Activated CD4-positive, alpha-beta T cell treated with anti-CD3 and anti-CD28 coated beads, Interleukin-2, amount 10 ng/mL, durations not matched to agents 7 days and 5 days (primary cell): ENCODE measurements around the gene NDUFB5. TPM values are rescaled to one million over a fixed set of nuclear protein-coding genes. Genes with fewer than 3 reads are reported as not detected.
"Not testable (repeated sequence)": the region's sequence is repeated elsewhere in the genome, so short reads cannot be mapped to it uniquely, and the experiment has no call there.

ENCODE experiments used
- CTCF ChIA-PET: fragments of 350-600 bp; sonication (Branson Sonifier 250); formaldehyde crosslinking; loops from one replicate; lab custom pipeline; 2021; ENCODE audit warnings: antibody characterized with exemption; lab: Charles Lee
- POLR2A ChIA-PET: fragments of 350-600 bp; sonication (Branson Sonifier 250); formaldehyde crosslinking; loops from one replicate; lab custom pipeline; 2021; ENCODE audit warnings: antibody characterized with exemption; lab: Charles Lee
- DNase-seq: peaks from one replicate; pipeline ENCODE4 v3.0.0-alpha.2; 2020
- H3K27ac Mint-ChIP-seq: one replicate; pipeline ENCODE4 v1.8.0; 2021; ENCODE audit warnings: mild to moderate bottlenecking, moderate library complexity, mixed read lengths
- H3K27me3 Mint-ChIP-seq: one replicate; pipeline ENCODE4 v1.8.0; 2021; ENCODE audit warnings: mixed read lengths
- H3K36me3 Mint-ChIP-seq: one replicate; pipeline ENCODE4 v1.8.0; 2021; ENCODE audit warnings: low read depth, mixed read lengths
- H3K4me1 Mint-ChIP-seq: one replicate; pipeline ENCODE4 v1.8.0; 2021; ENCODE audit warnings: mixed read lengths
- H3K4me3 Mint-ChIP-seq: one replicate; pipeline ENCODE4 v1.8.0; 2021; ENCODE audit warnings: mild to moderate bottlenecking, moderate library complexity, mixed read lengths
- H3K9me3 Mint-ChIP-seq: one replicate; pipeline ENCODE4 v1.8.0; 2021; ENCODE audit warnings: mixed read lengths
- total RNA-seq, 2 experiments: library from RNA; stranded (reverse); gene quantifications; one replicate each; pipeline ENCODE4 v1.2.3, GENCODE V29; 2021

NDUFB5 gene
- total RNA-seq, 2 experiments from 2014 or later: 78.4 to 91.7 TPM

DNA sequence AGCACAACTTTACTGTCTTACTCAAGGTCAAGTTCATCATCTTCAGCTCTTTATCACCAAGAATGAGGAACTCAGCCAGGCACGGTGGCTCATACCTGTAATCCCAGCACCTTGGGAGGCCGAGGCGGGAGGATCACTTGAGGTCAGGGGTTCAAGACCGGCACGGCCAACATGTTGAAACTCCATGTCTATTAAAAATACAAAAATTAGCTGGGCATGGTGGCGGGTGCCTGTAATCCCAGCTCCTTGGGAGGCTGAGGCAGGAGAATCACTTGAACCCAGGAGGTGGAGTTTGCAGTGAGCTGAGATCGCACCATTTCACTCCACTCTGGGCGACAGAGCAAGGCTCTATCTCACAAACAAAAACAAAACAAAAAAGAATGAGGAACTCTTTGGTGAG, 39.2 kb downstream of the NDUFB5 start:
- H3K4me3 Mint-ChIP-seq, H3K36me3 Mint-ChIP-seq: not testable (repeated sequence)
- POLR2A ChIA-PET: interaction anchor here (0.8 kb wide), 1 partner anchor 27 kb away, joined by 3 read pairs; no protein-coding TSS in a partner anchor

DNA sequence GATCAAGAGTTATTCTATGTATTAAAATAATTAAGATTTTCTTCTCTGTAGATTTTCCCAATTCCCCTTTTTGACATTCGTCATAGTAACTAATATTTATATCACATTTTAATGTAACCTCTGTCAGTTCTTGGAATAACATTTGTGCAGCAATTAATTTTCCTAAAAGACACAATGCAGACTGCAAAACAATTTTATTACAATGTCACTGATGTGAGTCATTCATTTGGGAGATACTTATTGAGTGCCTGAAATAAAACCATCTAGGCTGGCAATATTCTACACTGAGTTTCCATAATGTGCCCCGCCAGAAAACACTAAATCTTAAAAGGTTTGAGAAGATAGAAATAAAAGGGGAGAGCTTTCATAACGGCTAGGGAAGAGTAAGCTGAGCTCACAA, 41.6 kb downstream of the NDUFB5 start:
- Mint-ChIP-seq H3K4me3 (no peak overlapping the region), H3K36me3 (no peaks in the 10 kb centered on the region), H3K27ac (no peak overlapping the region), H3K4me1 (peaks cover 9% of the 10 kb centered on the region), H3K27me3 (peaks cover 4% of the 10 kb centered on the region), H3K9me3 (no peaks in the 10 kb centered on the region)
- DNase-seq: no peak
- POLR2A ChIA-PET: no interaction called here
- CTCF ChIA-PET: no interaction called here

More for the DNA sequence above, 39.2 kb downstream of the NDUFB5 start:
- not testable (repeated sequence) for H3K4me1 Mint-ChIP-seq, H3K27me3 Mint-ChIP-seq, H3K9me3 Mint-ChIP-seq, DNase-seq, H3K27ac Mint-ChIP-seq
- CTCF ChIA-PET: interaction anchor here (1.2 to 2.4 kb wide), 2 partner anchors 9 to 11 kb away, joined by 3 to 6 read pairs; partner anchors contain the start of gene USP13

DNA sequence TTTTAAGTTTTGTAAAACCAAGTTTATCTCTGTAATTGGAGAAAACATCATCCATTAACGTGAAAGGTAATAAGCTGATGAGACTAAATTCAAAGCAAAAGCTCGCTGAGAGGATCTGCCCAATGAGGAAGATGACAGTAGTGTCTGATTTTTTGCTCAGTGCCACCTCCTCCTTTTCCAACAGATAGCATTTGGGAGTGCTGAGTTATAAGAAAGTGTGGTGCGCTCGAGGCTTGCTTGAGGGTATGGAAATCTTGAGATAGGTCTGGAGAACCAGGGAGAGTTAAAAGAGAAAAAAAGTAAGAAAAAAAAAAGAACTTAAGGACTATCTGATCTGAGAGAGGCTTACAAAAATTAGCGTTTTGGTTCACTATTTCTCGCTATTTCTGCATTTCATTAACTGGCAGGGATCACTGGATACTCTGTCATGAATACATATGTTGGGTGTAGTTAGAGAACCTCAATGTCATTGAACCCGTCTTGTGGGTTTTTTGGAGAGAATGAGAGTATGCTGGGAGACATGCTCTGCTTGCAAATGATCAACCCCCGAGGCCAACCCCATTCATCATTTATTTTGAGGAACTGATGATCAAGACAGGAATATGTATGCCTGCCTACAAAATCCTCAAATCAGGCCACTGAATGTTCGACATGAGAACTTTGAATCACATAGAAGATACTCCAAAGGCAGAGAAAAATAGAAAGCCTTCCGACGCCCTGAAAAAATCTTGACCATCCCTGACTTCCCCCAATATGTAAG, 47.3 kb downstream of the NDUFB5 start:
- H3K27me3 Mint-ChIP-seq: peaks cover 15% of the 10 kb centered on the region
- H3K4me3 Mint-ChIP-seq: peak overlapping the region; percentile 72
- H3K4me1 Mint-ChIP-seq: peaks cover 36% of the 10 kb centered on the region
- H3K9me3 Mint-ChIP-seq: no peaks in the 10 kb centered on the region
- ChIA-PET POLR2A (no interaction called here), CTCF (interaction anchor here (0.6 kb wide), 1 partner anchor 365 kb away, joined by 4 read pairs; no protein-coding TSS in a partner anchor)
- no peak for DNase-seq
- peaks cover 7% of the 10 kb centered on the region for H3K36me3 Mint-ChIP-seq
- peak overlapping the region; percentile 67 for H3K27ac Mint-ChIP-seq

DNA sequence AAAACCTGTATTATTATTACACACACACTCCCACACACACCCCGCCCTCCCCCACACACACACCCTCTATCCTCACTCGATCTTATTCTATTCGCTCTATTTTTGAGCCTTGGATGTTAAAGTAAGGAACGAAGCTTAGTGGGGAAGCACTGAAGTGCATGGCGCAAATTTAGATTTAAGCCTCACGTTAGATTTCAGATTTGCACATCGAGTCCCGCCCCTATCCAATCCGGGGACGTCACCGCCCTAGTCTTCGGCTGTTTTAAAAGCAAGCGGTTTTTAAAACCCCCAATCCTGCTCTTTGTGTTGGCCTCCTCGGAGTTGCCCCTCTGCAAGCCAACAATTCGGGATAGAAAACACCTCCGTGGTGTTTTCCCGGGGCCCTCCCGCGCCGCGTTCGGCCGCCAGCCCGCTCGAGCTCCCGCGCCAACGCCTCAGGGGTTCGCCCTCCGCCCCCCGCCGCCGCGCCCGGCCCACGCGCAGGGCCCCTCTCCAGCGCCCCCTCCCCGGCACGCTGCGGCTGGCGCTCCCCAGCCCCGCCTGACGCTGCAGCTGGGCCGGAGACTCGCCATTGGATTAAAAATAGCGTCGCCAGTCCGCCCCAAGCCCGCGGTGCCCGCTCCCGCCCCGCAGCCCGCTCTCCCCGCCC, 48.0 kb downstream of the NDUFB5 start, which contains the start of gene USP13:
Gene USP13 (plus strand): TSS at position 594 of the 649 bp plus-strand sequence. CDS start 186 bp downstream, outside the sequence.
- H3K27ac Mint-ChIP-seq: peak within 1 kb of the TSS; percentile 94
- no peaks in the 10 kb centered on the region for H3K9me3 Mint-ChIP-seq
- CTCF ChIA-PET: interaction anchor here (0.6 to 0.9 kb wide), 4 partner anchors 8 to 952 kb away, joined by 3 to 4 read pairs (median 3); no protein-coding TSS in a partner anchor
- peak; percentile 70 for DNase-seq
- POLR2A ChIA-PET: interaction anchor here (0.6 kb wide), 1 partner anchor 1327 kb away, joined by 3 read pairs; no protein-coding TSS in a partner anchor
- peak within 1 kb of the TSS; percentile 89 for H3K4me3 Mint-ChIP-seq
- H3K4me1 Mint-ChIP-seq: peaks cover 36% of the 10 kb centered on the region
- H3K27me3 Mint-ChIP-seq: peaks cover 15% of the 10 kb centered on the region
- H3K36me3 Mint-ChIP-seq: peaks cover 7% of the 10 kb centered on the region

DNA sequence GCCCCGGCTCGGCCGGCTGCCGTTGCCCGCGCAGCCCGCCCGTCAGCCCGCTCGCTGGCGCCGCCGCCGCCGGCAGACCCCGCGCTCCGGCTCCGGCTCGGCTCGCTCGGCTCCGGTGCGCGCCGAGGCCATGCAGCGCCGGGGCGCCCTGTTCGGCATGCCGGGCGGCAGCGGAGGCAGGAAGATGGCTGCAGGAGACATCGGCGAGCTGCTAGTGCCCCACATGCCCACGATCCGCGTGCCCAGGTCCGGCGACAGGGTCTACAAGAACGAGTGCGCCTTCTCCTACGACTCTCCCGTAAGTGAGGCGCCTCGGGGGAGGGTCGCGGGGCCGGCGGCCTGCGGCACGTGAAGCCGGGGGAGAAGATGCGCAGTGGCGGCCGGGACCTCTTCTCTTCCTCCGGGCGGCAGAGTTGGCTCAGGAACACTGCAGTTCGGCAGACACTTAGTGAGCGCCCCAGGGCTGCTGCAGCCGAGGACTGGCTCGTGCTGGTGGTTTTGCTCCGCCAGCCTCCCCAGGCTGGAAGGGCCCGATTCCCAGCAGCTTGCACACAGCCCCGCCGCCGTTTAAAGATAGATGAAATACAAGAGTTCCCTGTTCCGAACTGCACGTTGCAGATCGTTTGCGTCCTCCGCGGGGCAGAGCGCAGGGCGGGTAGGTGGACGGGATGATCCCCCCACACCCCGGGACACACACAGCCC, 48.7 kb downstream of the NDUFB5 start:
- peak; percentile 66 for DNase-seq
- Mint-ChIP-seq H3K9me3 (no peaks in the 10 kb centered on the region), H3K27me3 (peaks cover 15% of the 10 kb centered on the region), H3K4me1 (peaks cover 36% of the 10 kb centered on the region), H3K4me3 (peak overlapping the region; percentile 89), H3K27ac (peak overlapping the region; percentile 94), H3K36me3 (peaks cover 7% of the 10 kb centered on the region)
- POLR2A ChIA-PET: interaction anchor here (0.6 kb wide), 1 partner anchor 1326 kb away, joined by 3 read pairs; no protein-coding TSS in a partner anchor
- CTCF ChIA-PET: interaction anchor here (0.6 to 0.9 kb wide), 5 partner anchors 8 to 952 kb away, joined by 3 read pairs; no protein-coding TSS in a partner anchor

DNA sequence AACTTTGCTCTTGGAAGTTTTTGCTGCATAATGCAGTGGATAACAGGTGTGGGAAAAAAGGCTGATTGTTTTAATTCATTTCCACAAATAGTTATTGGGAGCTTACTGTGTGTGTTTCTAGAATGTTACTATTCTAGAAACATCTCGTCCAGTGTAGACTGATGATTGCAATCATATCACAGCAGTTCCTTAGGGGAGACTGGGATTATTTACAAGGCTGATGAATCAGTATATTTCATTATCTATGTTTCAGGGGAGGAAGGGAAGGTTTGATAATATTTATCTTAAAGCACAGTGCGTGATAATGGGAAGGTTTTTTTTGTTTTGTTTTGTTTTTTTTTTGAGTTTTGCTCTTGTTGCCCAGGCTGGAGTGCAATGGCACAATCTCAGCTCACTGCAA, 50.6 kb downstream of the NDUFB5 start:
- no peaks in the 10 kb centered on the region for H3K9me3 Mint-ChIP-seq
- no peak overlapping the region for H3K27ac Mint-ChIP-seq
- H3K4me1 Mint-ChIP-seq: peaks cover 34% of the 10 kb centered on the region
- peak overlapping the region; percentile 28 for H3K4me3 Mint-ChIP-seq
- CTCF ChIA-PET: no interaction called here
- peaks cover 7% of the 10 kb centered on the region for H3K36me3 Mint-ChIP-seq
- peaks cover 15% of the 10 kb centered on the region for H3K27me3 Mint-ChIP-seq
- POLR2A ChIA-PET: no interaction called here
- no peak for DNase-seq

DNA sequence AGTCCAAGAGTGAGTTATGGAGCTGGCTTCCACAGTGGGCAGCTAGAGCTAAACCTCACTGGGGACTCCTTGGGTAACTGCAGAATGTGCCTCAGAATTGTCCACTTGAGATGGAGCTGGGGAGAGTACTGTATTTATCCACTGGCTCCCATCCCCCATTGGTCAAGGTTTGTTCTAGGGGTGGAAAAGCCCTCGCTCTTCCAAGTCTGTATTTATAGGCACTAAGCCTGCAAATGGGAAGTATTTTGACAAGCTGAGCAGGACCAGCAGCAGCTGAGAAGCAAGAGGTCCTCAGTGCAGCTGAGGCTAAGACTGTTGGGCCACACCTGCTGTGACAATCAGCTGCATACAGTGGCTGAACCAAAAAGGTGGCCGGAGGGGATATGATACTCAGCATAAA, 54.0 kb downstream of the NDUFB5 start:
- Mint-ChIP-seq H3K36me3 (peaks cover 7% of the 10 kb centered on the region), H3K27ac (no peak overlapping the region), H3K27me3 (no peaks in the 10 kb centered on the region), H3K4me3 (no peak overlapping the region), H3K9me3 (no peaks in the 10 kb centered on the region), H3K4me1 (peaks cover 22% of the 10 kb centered on the region)
- CTCF ChIA-PET: interaction anchor here (1.5 kb wide), 1 partner anchor 12 kb away, joined by 3 read pairs; no protein-coding TSS in a partner anchor
- POLR2A ChIA-PET: interaction anchor here (0.7 kb wide), 1 partner anchor 9 kb away, joined by 5 read pairs; no protein-coding TSS in a partner anchor
- no peak for DNase-seq

DNA sequence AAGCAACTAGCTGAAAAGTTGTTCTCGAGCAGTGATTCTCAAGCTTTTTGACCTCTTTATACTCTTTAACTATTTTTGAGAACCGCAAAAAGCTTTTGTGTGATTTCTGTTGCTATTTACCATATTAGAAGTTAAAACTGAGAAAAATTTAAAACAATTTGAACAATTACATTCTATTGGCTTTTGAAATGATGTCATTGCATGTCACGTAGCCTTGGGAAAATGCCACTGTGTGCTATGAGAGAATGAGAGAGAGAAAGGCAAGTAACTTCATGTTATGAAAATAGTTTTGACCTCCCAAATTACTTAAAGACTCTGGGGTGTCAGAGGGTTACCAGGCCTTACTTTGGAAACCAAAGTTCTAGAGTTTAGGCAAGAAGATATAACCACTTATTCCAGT, 56.3 kb downstream of the NDUFB5 start:
- Mint-ChIP-seq H3K9me3 (no peaks in the 10 kb centered on the region), H3K4me3 (no peak overlapping the region), H3K36me3 (peaks cover 5% of the 10 kb centered on the region), H3K4me1 (peaks cover 9% of the 10 kb centered on the region), H3K27ac (no peak overlapping the region), H3K27me3 (no peaks in the 10 kb centered on the region)
- CTCF ChIA-PET: interaction anchor here (1.9 kb wide), 1 partner anchor 11 kb away, joined by 9 read pairs; no protein-coding TSS in a partner anchor
- POLR2A ChIA-PET: no interaction called here
- DNase-seq: no peak

DNA sequence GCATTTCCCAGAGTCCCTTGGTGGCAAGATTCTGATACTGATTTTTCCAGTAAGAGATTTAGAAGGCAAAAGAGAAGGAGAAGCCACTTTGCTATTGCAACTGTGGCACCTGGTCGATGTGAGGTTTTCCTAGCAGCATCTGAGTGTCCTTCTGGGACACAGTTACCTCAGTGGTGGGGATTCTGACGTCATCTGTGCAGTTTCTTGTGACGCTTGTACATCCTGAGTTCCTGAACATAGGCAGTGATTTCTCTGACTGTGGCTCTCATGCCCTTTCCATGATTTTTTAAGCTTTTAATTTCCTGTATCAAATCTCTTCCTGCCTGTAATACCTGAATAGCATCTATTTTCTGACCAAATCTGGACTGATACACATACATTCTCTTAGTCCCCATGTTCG, 57.2 kb downstream of the NDUFB5 start:
- H3K27me3 Mint-ChIP-seq: no peaks in the 10 kb centered on the region
- DNase-seq: no peak
- ChIA-PET CTCF (interaction anchor here (0.7 to 1.9 kb wide), 3 partner anchors 8 to 12 kb away, joined by 3 to 9 read pairs (median 3); no protein-coding TSS in a partner anchor), POLR2A (no interaction called here)
- peaks cover 2% of the 10 kb centered on the region for H3K4me1 Mint-ChIP-seq
- no peak overlapping the region for H3K4me3 Mint-ChIP-seq
- no peak overlapping the region for H3K27ac Mint-ChIP-seq
- H3K36me3 Mint-ChIP-seq: peaks cover under 1% of the 10 kb centered on the region
- H3K9me3 Mint-ChIP-seq: no peaks in the 10 kb centered on the region

DNA sequence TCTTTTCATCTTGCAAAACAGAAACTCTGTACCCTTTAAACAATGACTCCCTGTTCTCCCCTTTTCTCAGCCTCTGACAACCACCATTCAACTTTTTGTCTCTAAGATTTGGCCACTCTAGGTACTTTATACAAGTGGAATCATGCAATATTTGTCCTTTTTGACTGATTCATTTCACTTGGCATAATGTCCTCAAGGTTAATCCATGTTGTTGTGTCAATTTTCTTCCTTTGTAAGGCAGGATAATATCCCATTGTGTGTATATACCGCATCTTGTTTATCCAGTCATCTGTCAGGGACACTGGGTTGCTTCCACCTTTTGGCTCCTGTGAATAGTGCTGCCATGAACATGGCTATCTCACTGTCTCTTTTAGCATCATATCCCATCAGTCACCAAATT, 58.5 kb downstream of the NDUFB5 start:
- H3K9me3 Mint-ChIP-seq: no peaks in the 10 kb centered on the region
- DNase-seq: no peak
- H3K36me3 Mint-ChIP-seq: no peaks in the 10 kb centered on the region
- no peak overlapping the region for H3K4me3 Mint-ChIP-seq
- H3K4me1 Mint-ChIP-seq: peaks cover 1% of the 10 kb centered on the region
- CTCF ChIA-PET: no interaction called here
- H3K27me3 Mint-ChIP-seq: no peaks in the 10 kb centered on the region
- POLR2A ChIA-PET: no interaction called here
- no peak overlapping the region for H3K27ac Mint-ChIP-seq

DNA sequence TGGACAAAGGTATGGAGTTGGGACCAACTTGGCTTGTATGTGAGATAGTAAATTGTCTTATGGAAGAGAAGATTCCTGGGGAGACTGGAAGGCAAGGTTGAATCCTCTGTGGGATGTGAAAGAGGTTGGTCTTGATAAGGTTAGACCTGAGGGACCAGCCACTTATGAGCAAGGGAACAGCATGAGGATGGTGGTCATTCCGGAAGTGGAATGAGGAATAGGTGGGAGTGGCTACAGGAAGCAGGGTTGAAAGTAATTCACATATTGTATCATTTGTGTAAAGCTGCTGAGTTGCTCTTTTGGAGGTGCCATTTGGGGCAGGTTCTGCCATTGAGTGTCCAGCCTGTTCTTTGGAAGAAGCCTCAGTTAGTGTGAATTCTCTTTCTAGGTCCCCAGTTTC, 61.4 kb downstream of the NDUFB5 start:
- CTCF ChIA-PET: interaction anchor here (0.7 kb wide), 1 partner anchor 42 kb away, joined by 5 read pairs; no protein-coding TSS in a partner anchor
- H3K4me1 Mint-ChIP-seq: no peaks in the 10 kb centered on the region
- POLR2A ChIA-PET: no interaction called here

DNA sequence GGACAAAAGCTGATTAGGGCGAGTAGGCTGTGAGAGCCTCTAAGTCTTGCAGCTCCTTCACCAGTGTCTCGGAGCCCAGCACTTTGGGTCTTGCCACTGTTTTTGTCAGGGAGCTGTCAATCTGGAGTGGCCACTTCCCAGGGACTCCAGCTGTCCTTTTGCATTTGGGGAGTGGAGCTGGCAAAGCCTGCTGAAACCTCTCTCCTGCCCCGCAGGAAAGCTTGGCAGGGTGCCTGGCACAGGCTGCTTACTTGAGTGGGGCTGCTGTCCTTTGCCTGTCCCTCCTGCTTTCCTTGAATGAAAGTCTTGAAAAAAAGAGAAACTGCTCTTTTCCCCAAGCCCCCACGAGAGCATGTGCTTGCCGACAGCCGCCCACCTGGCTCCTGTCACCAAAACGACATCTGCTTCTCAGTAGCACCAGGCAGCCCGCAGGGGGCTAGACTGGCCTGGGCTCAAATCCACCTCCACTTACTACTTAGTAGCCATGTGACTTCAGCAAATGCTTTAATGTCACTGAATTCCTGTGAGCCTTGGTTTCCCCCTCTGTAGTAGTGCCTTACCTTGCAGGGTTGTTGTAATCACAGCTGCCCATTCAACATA, 61.9 kb downstream of the NDUFB5 start:
- no peak for DNase-seq
- no peak overlapping the region for H3K27ac Mint-ChIP-seq
- H3K9me3 Mint-ChIP-seq: no peaks in the 10 kb centered on the region
- no peaks in the 10 kb centered on the region for H3K36me3 Mint-ChIP-seq
- no peaks in the 10 kb centered on the region for H3K4me1 Mint-ChIP-seq
- POLR2A ChIA-PET: no interaction called here
- H3K27me3 Mint-ChIP-seq: no peaks in the 10 kb centered on the region
- H3K4me3 Mint-ChIP-seq: no peak overlapping the region
- CTCF ChIA-PET: interaction anchor here (0.7 kb wide), 1 partner anchor 41 kb away, joined by 5 read pairs; no protein-coding TSS in a partner anchor

More for the DNA sequence above, 61.4 kb downstream of the NDUFB5 start:
- H3K27ac Mint-ChIP-seq: no peak overlapping the region
- H3K27me3 Mint-ChIP-seq: no peaks in the 10 kb centered on the region
- H3K36me3 Mint-ChIP-seq: no peaks in the 10 kb centered on the region
- DNase-seq: no peak
- no peaks in the 10 kb centered on the region for H3K9me3 Mint-ChIP-seq
- no peak overlapping the region for H3K4me3 Mint-ChIP-seq
